Breast epithelium (tissue), 3 donors: ENCODE data around the gene TLX1.

ENCODE experiments used
- POLR2A ChIP-seq: fragments of 450-650 bp; IDR thresholded peaks from one replicate; pipeline ENCODE4 v1.6.1; 2016; ENCODE audit warnings: antibody characterized with exemption, mild to moderate bottlenecking, moderate library complexity
- POLR2AphosphoS5 ChIP-seq, 3 donors: sonication (generic); formaldehyde crosslinking; IDR thresholded peaks; one replicate each; pipeline ENCODE4 v1.6.1; 2017; ENCODE audit warnings: antibody characterized with exemption in 3 of 3
- TF ChIP-seq, protein P1 (sequence below), 3 donors: fragments of 450-650 bp; IDR thresholded peaks; one replicate each; pipeline ENCODE4 v1.5.1; 2016 to 2017; ENCODE audit warnings: antibody characterized with exemption in 3 of 3, mild to moderate bottlenecking in 3 of 3, moderate library complexity in 3 of 3

DNA sequence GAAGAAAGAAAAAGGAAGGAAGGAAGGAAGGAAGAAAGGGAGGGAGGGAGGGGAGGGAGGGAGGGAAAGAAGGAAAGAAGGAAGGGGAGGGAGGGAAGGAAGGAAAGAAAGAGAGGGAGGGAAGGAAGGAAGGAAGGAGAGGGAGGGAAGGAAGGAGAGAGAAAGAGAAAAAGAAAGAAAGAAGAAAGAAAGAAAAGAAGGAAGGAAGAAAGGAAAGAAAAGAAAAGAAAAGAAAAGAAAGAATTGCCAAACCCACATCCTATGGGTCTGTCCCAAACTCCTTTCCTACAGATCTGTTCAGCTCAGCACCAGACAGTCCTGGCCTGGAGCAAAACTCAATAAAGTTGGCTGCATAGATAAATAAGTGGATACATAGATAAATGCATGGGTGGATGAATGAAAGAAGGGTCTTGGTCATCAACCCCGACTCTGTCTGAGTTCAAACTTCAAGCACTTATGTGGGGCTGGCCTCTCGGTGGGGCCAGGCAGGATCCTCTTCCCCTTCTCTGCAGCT is 17.2 kb upstream of the TLX1 start:
- TF ChIP-seq POLR2A (no peak), POLR2AphosphoS5 (IDR thresholded peaks at IDR 0.05) (no peak)
- TF ChIP-seq, protein P1, sequence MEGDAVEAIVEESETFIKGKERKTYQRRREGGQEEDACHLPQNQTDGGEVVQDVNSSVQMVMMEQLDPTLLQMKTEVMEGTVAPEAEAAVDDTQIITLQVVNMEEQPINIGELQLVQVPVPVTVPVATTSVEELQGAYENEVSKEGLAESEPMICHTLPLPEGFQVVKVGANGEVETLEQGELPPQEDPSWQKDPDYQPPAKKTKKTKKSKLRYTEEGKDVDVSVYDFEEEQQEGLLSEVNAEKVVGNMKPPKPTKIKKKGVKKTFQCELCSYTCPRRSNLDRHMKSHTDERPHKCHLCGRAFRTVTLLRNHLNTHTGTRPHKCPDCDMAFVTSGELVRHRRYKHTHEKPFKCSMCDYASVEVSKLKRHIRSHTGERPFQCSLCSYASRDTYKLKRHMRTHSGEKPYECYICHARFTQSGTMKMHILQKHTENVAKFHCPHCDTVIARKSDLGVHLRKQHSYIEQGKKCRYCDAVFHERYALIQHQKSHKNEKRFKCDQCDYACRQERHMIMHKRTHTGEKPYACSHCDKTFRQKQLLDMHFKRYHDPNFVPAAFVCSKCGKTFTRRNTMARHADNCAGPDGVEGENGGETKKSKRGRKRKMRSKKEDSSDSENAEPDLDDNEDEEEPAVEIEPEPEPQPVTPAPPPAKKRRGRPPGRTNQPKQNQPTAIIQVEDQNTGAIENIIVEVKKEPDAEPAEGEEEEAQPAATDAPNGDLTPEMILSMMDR (IDR thresholded peaks at IDR 0.05), result no peak
